Lung (tissue), 12 donors: ENCODE data around the gene COMT. TPM values are rescaled to one million over a fixed set of nuclear protein-coding genes. Genes with fewer than 3 reads are reported as not detected.

Experiments used
- ATAC-seq: fragments of 200-7000 bp; cut with Tn5 transposase; one replicate; pipeline ENCODE4 v1.9.1; 2020; ENCODE audit warnings: moderate number of reproducible peaks; ENCODE audit not compliant: insufficient read depth, low FRiP score
- DNase-seq, 3 donors: peaks; one replicate each; pipeline ENCODE4 v3.0.0-alpha.2; 2013 to 2017
- H3K27ac ChIP-seq, 2 donors: one replicate each; pipeline ENCODE4 v1.5.1; 2013; ENCODE audit warnings: mild to moderate bottlenecking in 2 of 2, moderate library complexity in 2 of 2, control low read depth in 1 of 2, inconsistent platforms in 1 of 2, low read depth in 1 of 2, low read length in 1 of 2
- H3K27me3 ChIP-seq, 3 donors: one replicate each; pipeline ENCODE4 v1.5.1; 2013; ENCODE audit warnings: low read length in 2 of 3; ENCODE audit not compliant: control insufficient read depth in 3 of 3, insufficient read depth in 3 of 3
- H3K36me3 ChIP-seq, 4 donors: one replicate each; pipeline ENCODE4 v1.5.1; 2013; ENCODE audit warnings: low read length in 4 of 4, mild to moderate bottlenecking in 1 of 4, moderate library complexity in 1 of 4; ENCODE audit not compliant: control insufficient read depth in 4 of 4, insufficient read depth in 4 of 4
- H3K4me1 ChIP-seq, 5 donors: one replicate each; pipeline ENCODE4 v1.5.1; 2013; ENCODE audit warnings: low read length in 5 of 5, mild to moderate bottlenecking in 2 of 5, moderate library complexity in 1 of 5; ENCODE audit not compliant: control insufficient read depth in 5 of 5, insufficient read depth in 5 of 5
- H3K4me3 ChIP-seq: one replicate; pipeline ENCODE4 v1.5.1; 2013; ENCODE audit warnings: mild to moderate bottlenecking, control low read depth, moderate library complexity
- H3K9ac ChIP-seq, 2 donors: one replicate each; pipeline ENCODE4 v1.5.1; 2013; ENCODE audit warnings: low read length in 2 of 2, control low read depth in 1 of 2; ENCODE audit not compliant: insufficient read depth in 1 of 2
- H3K9me3 ChIP-seq, 4 donors: one replicate each; pipeline ENCODE4 v1.5.1; 2013; ENCODE audit warnings: low read length in 3 of 4, mild to moderate bottlenecking in 1 of 4, moderate library complexity in 1 of 4; ENCODE audit not compliant: control insufficient read depth in 4 of 4, insufficient read depth in 3 of 4
- CTCF ChIP-seq: IDR thresholded peaks from 2 replicates; pipeline ENCODE4 v1.5.1; 2012; ENCODE audit warnings: mild to moderate bottlenecking; ENCODE audit errors: control extremely low read depth, extremely low read depth
- WGBS, 2 donors: extraction: QIAGEN DNeasy Blood & Tissue Kit; methylation state at CpG; one replicate each; pipeline ENCODE4 v1.1.7; 2013; 5-methylcytosine and 5-hydroxymethylcytosine counted together
- polyA plus RNA-seq, 2 donors: library from polyadenylated mRNA; stranded (reverse); fragments of 200-250 nt; gene quantifications; one replicate each; pipeline ENCODE4 v1.2.1, GENCODE V29; 2013
- total RNA-seq, 2 donors: library from RNA; depleted of rRNA in 1 of 2; stranded (reverse); fragments of >200 nt in 1 of 2; gene quantifications; one replicate each; pipeline ENCODE4 v1.2.1, GENCODE V29; 2014 to 2021
- donor health status: control.
- donor health status: control.
- donor health status: Bipolar disorder and iron deficiency.
- donor health status: healthy.
- donor health status: DM: yes; HTN: yes; CAD: no.

COMT gene
- total and polyA plus RNA-seq, 4 donors = 147 to 272 (median 208) TPM

GRCh38 chr22:20000246-20001081 is 58.9 kb downstream of the COMT start:
- H3K27ac ChIP-seq = no peak overlapping the region
- H3K9me3 ChIP-seq = peaks cover 0 to 3% (median 0%) of the 10 kb centered on the region in 4 donors
- H3K4me1 ChIP-seq = peaks cover 0 to 66% (median 20%) of the 10 kb centered on the region in 5 donors
- no peak overlapping the region for H3K4me3 ChIP-seq
- ATAC-seq (no peak), DNase-seq (no peak)
- H3K27me3 ChIP-seq = no peaks in the 10 kb centered on the region
- no peaks in the 10 kb centered on the region for H3K36me3 ChIP-seq
- WGBS, 2 donors = 86 to 89% methylated on average over 14 of the region's 14 CpGs
- no peak for TF ChIP-seq CTCF
- no peak overlapping the region for H3K9ac ChIP-seq

- Histone ChIP-seq H3K4me3 (no peak overlapping the region), H3K9ac (no peak overlapping the region), H3K27ac (no peak overlapping the region), H3K4me1 (peaks cover 0 to 59% (median 15%) of the 10 kb centered on the region in 5 donors), H3K9me3 (peaks cover 0 to 3% (median 0%) of the 10 kb centered on the region in 4 donors), H3K36me3 (no peaks in the 10 kb centered on the region), H3K27me3 (no peaks in the 10 kb centered on the region)
- peak in 1 of 3 donors; percentile 27 for DNase-seq
- 52 to 71% methylated on average over 11 of the region's 11 CpGs for WGBS, 2 donors
- TF ChIP-seq CTCF = no peak
- no peak for ATAC-seq
These were observed 59.6 kb downstream of the COMT start for GRCh38 chr22:20001082-20001638.

- DNase-seq (peak; percentile 82 to 93 (median 92)), ATAC-seq (no peak)
- H3K36me3 ChIP-seq = no peaks in the 10 kb centered on the region
- H3K27ac ChIP-seq = peak overlapping the region in 1 of 2 donors; percentile 9
- H3K4me1 ChIP-seq = peaks cover 0 to 50% (median 13%) of the 10 kb centered on the region in 5 donors
- WGBS, 2 donors = 77 to 79% methylated on average over 9 of the region's 9 CpGs
- H3K9ac ChIP-seq = peak overlapping the region in 1 of 2 donors; percentile 4
- TF ChIP-seq CTCF = no peak
- peaks cover 0 to 3% (median 0%) of the 10 kb centered on the region in 4 donors for H3K9me3 ChIP-seq
- H3K27me3 ChIP-seq = no peaks in the 10 kb centered on the region
- H3K4me3 ChIP-seq = no peak overlapping the region
These were observed 60.6 kb downstream of the COMT start for GRCh38 chr22:20002128-20002527.
